Stimulated activated CD4-positive, alpha-beta T cell treated with anti-CD3 and anti-CD28 coated beads, Interleukin-12 subunit alpha, Interleukin-12 subunit beta, amount 100 ng/mL, for 48 hours (primary cell): ENCODE measurements around the gene NUDT22.

ENCODE experiments used
- DNase-seq, 3 donors: peaks; one replicate each; pipeline ENCODE4 v3.0.0-alpha.2; 2020; ENCODE audit warnings: low read depth in 2 of 3, low spot score in 1 of 3

Gene NUDT22, protein sequence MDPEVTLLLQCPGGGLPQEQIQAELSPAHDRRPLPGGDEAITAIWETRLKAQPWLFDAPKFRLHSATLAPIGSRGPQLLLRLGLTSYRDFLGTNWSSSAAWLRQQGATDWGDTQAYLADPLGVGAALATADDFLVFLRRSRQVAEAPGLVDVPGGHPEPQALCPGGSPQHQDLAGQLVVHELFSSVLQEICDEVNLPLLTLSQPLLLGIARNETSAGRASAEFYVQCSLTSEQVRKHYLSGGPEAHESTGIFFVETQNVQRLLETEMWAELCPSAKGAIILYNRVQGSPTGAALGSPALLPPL

GRCh38 chr11:64225608-64226506 lies at the start of gene NUDT22, which contains the start of gene TRPT1:
Gene NUDT22 (plus strand): TSS chr11:64226274. CDS start chr11:64226653, 379 bp downstream.
Gene TRPT1 (minus strand): TSS chr11:64226186. CDS start chr11:64225860, 326 bp downstream.
- peak; percentile 87 to 96 (median 90) for DNase-seq

DNA sequence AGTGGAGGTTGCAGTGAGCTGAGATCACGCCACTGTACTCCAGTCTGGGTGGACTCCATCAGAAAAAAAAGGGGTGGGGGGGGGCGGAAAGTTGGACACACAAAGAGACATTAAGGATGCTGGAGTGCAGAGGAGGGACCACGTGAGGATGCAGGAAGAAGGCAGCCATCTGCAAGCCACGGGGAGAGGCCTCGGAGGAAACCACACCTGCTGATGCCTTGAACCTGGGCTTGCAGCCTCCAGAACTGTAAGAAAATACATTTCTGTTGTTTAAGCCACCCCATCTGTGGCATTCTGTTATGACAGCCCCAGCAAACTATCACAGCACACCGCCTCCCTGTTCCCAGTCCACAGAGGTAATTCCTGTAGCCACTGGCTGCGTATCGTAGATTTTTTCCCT lies 49.3 kb upstream of the NUDT22 start:
- DNase-seq = no peak

GRCh38 chr11:64178203-64178602 lies 47.9 kb upstream of the NUDT22 start:
- DNase-seq = no peak

DNA sequence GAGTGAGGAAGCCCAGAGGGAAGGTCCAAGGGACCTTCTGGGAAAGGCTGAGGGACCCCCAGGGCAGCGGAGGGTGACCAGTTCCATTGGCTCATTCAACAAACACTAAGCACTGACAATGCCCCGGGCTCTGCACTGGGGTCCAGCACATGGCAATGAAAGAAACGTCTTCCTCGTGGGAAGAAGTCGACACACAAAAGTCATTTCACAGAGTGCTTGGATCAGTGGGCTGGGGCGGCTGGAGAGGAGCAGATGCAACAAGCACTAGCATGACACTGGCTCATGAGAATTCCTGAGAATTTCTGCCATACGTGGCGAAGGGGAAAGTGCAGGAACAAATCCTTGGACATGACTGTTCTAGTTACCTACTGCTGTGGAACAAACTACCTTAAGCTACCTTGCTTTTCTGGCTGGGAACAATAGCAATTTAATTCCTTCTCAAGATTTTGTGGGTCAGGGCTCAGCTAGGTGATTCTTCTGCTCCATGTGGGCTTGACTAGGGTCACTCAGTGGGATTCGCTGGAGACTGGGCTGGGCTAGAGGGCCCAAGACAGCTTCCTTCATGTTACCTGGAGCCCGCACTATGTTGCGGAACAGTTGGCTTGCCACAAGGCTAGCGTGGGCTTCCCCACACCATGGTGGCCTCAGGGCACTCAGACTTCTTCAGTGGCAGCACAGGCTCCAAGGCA lies 47.0 kb upstream of the NUDT22 start:
- no peak for DNase-seq

DNA sequence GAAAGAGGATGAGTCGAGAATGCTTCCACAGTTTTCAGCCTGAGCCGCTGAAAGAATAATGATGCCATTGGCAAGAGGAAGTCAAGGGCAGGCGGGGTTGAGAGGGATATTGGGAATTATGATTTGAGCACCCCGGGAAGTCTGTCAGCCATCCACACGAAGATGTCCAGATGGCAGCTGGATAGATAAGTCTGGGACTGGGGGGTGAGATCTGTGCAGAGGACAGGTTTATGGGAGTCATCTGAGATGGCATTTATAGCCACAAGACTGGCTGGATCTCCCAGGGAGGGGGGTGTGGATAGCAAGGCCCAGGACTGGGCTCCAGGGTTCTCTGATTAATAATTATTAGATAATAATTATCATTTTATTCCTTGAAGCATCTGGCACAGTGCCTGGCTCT lies 45.2 kb upstream of the NUDT22 start:
- DNase-seq = no peak

- DNase-seq = peak in 2 of 3 donors; percentile 12 to 38
Observed at GRCh38 chr11:64181506-64182411, 44.3 kb upstream of the NUDT22 start.

DNA sequence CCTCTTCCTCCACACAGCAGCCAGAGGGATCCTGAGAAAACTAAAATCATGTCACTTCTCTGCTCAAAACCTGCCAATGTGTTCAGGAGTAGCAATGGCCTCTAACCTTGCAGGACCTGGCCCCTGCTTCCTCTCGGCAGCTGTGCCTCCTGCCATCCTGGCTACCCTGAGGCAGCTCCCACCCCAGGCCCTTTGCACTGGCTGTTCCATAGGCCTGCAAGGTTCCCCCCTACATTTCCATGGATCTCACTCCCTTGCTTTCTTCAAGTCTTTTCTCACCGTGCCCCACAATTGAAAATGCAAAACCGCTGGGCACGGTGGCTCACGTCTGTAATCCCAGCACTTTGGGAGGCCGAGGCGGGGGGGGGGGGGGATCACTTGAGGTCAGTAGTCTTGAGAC lies 42.2 kb upstream of the NUDT22 start:
- no peak for DNase-seq

DNA sequence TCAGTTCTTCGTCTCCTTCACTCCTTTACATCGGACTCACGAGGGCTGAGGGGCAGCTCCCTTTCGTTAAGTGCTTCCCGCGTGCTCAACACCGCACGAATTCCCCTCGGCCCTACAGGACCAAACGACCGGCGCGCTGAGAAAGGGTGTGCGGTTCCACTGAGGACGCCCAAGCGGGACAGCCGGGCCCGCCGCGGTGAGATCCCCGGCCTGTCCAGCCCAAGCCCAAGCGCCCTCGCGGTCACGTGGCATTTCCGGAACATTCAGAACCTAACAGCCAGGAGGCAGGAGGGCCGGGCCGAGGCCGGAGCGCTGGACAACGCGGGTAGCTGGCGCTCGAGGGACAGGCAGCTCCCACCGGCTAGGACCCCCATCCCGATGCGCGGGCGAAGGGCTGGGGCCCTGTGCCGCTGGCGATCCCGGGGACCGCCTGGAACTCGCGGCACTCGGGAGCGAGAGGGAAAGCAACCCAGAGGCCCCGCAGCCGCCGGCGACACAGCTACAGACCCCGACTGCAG lies 40.8 kb upstream of the NUDT22 start:
- DNase-seq = no peak

DNA sequence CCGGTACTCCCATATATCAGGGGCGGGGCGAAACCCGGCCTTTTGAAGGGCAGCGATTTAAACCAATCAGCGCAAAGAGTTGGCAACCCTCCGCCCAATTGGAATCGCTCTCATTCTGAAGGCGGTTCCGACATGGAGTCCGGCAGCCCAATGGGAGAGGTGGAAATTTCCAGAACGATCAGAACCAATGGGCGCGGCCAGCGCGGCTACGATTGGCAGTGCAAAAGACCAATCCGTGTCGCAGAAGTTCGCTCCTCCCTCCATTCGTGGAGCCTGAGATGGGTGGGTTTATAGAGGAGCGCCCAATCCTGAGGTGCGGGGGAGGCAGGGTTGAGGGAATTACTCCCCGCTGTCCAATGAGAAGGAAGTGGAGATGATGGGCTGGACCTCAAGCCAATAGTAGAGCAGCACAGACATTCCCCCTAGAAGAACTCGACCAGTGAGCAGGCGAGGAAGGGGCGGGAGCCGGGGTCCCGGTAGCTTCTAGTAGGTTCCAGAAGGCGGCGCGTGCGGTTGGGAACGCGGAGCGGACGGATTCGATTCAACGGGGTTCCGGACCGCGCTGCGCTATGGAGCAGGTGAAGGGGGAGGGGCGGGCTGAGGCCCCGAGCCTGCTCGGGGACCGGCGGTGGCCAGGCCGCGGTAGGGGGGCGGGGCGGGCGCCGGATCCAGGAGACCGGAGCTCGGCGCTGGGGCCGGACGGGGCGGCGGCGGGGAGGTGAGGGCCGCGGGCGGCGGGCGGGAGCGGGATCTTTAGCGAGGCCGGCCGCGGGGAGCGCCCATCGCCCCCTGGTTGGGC lies 40.2 kb upstream of the NUDT22 start, which contains the start of gene STIP1:
STIP1 (plus strand) TSS at position 479 of the 799 bp plus-strand sequence; CDS start at position 570, 91 bp downstream.
- DNase-seq = peak; percentile 98 to 99 (median 99)

DNA sequence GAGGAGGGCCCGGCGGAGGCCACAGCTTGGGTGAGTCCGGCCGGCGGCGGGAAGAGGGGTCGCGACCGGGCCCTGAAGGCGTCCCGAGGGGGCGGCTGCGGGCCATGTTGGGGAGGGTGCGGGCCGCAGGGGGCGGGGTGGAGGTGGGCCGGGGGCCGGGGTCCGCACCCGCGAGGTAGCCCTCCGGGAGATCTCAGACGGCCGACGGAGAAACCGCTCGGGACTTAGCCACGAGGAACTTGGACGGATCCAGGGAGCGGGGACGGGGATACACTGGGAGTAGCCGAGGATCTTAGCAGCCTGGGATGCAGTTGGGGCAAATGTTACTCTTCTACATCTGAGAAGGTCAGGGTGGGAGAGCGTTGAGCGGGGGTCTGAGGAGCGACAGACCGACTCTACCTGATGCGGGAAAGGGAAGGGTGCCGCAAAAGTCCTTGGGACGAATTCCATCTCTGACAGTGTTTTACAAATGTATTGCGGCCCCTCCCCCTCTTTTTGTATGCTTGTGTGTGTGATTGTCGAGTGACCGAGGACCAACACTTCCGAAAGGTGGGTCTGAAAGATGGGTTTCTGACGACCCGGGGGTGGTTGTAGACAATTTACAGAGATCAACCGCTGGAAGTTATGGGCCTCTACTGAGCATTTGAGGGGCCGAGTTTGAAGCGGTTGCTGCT lies 39.4 kb upstream of the NUDT22 start:
- DNase-seq = peak in 2 of 3 donors; percentile 34

- no peak for DNase-seq
Observed at GRCh38 chr11:64192434-64192833, 33.6 kb upstream of the NUDT22 start.

DNA sequence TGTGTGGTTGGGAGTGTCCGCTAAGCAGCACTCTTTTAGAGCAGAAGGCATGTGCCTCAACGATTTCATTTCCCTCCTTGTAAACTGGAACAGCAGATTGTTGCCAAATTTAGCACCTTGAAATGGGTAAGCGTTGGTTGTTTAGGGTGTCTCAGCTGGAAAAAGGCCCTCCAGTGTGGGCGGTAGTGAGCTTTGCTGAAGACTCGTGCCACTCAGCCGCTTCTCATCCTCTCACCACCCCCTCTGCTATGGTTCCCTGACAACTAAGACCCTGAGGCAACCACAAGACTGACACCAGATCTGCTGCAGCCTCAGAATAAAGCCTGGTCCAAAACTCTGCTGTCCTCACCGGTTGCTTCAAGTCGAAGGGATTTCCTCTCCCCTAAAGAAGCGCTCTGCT lies 29.4 kb upstream of the NUDT22 start:
- DNase-seq = no peak

GRCh38 chr11:64198511-64198910 lies 27.6 kb upstream of the NUDT22 start:
- DNase-seq = no peak

GRCh38 chr11:64201543-64201942 lies 24.5 kb upstream of the NUDT22 start:
- DNase-seq = no peak

GRCh38 chr11:64202992-64203391 lies 23.1 kb upstream of the NUDT22 start:
- DNase-seq = no peak

DNA sequence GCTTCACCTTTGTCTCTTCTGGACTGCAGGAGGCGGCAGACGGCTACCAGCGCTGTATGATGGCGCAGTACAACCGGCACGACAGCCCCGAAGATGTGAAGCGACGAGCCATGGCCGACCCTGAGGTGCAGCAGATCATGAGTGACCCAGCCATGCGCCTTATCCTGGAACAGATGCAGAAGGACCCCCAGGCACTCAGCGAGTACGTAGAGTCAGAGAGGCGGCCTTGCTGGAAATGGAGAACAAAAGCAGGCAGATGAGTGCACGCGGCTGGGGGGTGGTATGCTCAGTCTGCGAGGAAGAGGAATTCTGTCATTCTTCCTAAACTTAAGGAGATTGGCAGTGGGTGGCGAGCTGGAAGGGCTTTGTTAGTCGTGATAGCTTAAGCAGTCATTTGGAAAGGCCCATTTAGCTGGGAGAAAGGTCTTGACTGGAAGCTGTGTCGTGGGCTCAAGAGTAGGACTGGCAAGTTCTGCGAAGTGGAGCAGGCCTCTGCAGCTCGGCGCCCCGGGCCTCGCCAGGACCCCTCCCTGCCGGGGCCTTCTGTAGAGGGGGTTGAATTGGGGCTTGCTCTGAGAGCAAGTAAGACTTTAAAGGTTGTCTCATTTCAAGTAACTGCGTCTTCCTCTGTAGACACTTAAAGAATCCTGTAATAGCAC lies 22.5 kb upstream of the NUDT22 start:
- no peak for DNase-seq

DNA sequence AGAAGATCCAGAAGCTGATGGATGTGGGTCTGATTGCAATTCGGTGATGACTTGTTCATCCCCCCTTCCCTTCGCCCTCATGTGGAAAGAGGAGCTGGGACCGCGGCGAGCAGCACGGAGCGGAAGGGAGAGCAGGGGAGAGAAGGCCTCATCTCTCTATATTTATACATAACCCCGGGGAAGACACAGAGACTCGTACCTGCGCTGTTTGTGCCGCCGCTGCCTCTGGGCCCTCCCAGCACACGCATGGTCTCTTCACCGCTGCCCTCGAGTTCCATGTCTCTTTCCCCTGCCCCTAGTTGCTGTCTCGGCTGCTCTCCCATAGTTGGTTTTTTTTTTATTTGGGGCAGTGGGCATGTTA lies 22.0 kb upstream of the NUDT22 start:
- DNase-seq = no peak

- DNase-seq = peak; percentile 60 to 71 (median 65)
Observed at GRCh38 chr11:64204464-64204989, 21.5 kb upstream of the NUDT22 start.
